NCI-H146 (cell line): Measurements from ENCODE around the gene SPATA2.
"Not testable (repeated sequence)": the region's sequence is repeated elsewhere in the genome, so short reads cannot be mapped to it uniquely, and the experiment has no call there.

Experiments used
- DNase-seq: peaks from one replicate; lab custom pipeline; 2025; lab: John Stamatoyannopoulos, UW

The SPATA2 gene, protein sequence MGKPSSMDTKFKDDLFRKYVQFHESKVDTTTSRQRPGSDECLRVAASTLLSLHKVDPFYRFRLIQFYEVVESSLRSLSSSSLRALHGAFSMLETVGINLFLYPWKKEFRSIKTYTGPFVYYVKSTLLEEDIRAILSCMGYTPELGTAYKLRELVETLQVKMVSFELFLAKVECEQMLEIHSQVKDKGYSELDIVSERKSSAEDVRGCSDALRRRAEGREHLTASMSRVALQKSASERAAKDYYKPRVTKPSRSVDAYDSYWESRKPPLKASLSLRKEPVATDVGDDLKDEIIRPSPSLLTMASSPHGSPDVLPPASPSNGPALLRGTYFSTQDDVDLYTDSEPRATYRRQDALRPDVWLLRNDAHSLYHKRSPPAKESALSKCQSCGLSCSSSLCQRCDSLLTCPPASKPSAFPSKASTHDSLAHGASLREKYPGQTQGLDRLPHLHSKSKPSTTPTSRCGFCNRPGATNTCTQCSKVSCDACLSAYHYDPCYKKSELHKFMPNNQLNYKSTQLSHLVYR

DNA sequence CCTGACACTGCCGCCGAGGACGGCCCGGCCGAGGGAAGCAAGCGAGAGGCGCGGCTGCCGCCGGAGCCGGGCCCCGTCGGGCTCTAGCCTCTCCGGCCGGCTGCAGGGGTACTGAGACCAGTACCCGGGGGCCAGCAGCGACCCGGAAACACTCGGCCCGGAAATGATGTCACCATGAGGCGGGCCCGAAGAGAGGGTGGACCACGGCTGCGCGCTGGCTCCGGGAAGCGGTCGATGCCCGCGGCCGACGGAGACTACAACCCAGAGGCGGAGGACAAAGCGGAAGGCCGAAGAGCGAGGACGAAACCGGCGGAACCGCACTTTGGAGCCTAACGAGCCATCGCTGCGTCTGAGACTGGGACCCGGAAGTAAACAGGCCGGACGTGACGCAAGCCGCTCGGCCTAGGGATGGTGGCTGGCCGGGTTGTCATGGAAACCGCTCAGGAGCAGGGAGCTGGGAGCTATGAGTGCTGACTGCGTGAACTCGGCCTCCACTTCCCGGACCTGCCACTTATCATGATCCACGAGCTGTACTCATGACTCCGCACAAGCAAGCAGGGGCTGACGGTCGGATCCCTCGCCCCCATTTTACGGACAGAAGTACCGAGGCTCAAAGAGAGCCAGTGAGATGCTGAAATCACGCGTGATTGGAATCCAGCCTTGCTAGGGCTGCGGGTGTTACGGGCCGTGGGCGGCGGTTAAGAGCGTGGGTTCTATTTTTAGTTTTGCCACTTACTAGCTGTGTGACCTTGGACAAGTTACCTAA lies at the start of gene SPATA2:
Gene SPATA2 (minus strand): TSS at position 150 of the 766 bp plus-strand sequence. CDS start 7,039 bp downstream, outside the sequence.
- DNase-seq: peak; percentile 98

- DNase-seq: no peak
These were observed 46.1 kb upstream of the SPATA2 start for GRCh38 chr20:49961413-49961812.

GRCh38 chr20:49957089-49957938 lies 42.0 kb upstream of the SPATA2 start:
- DNase-seq: not testable (repeated sequence)

DNA sequence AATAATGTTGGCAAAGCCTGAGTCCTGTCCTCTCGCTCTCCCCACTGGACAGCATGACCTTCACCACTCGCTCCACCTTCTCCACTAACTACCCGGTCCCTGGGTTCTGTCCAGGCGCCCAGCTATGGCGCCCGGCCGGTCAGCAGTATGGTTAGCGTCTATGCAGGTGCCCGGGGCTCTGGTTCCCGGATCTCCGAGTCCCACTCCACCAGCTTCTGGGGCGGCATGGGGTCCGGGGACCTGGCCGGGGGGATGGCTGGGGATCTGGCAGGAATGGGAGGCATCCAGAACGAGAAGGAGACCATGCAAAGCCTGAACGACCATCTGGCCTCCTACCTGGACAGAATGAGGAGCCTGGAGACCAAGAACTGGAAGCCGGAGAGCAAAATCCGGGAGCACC lies 41.4 kb upstream of the SPATA2 start:
- no peak for DNase-seq

GRCh38 chr20:49955830-49956396 lies 40.6 kb upstream of the SPATA2 start:
- not testable (repeated sequence) for DNase-seq

DNA sequence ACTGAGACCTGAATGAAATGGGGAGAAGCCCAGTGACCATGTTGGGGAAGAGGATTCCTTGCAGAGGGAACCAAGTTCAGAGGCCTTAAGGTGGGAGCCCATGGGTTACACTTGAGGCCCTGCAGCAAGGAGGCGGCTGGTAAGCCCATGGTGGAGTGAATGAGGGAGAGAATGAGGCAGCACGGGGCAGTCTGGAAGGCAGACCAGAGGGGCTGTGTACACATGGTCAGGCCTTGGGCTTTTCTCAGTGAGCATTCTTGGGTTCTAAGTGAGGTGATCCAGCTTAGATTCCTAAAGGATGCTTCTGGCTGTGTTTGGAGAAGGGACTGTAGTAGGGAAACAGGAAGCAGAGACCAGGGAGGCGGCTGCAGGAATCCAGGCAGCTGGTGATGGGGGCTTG lies 39.8 kb upstream of the SPATA2 start:
- DNase-seq: no peak

DNA sequence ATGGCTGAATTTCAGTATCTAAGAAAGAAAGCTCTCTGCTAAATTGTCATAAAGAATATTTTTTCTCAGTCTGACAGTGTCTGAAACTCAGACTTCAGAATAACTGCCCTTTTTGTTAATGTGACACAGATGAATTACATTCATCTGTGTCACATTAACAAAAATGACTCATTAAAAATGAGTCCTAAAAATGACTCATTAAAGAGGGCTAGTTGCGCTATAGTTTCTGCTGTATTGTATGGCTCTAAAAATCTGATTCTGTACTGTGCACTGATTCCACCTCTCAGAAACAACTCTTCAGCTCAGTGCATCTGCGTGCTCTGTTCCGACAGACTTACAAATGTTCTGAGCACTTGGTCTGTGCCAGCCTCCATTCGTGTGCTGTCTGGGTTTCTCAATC lies 35.8 kb upstream of the SPATA2 start:
- DNase-seq: no peak

DNA sequence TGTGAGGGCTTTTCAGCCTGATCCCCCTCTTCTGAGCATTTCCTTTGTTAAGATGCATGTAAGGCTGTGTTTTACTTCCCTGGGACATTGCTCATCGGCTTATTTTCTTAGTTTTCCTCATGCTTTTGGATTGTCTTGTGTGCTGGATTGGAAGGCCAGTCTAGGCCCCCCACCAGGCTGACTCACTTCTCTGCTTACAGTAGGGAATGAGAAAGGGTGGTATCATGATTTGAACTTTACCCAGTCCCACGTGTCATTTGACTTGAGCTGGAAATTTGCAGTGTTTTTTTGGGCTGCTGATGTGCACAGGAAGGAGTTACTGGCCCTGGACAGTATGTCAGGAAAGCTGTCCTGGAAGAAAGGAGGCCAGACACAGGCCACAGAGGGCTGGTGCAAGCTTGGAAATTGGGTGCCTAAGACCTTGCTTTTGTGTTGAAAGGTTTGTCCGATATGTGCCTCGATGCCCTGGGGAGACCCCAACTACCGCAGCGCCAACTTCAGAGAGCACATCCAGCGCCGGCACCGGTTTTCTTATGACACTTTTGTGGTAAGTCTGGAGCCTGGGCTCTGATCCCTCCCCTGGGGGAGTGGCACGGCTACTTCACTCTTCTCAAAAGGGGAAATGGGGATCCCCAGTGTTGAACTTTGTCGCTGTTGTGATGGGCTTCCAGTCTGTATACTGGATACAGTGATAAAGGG lies 33.6 kb upstream of the SPATA2 start:
- DNase-seq: no peak

- no peak for DNase-seq
These were observed 32.8 kb upstream of the SPATA2 start for GRCh38 chr20:49948178-49948577.

DNA sequence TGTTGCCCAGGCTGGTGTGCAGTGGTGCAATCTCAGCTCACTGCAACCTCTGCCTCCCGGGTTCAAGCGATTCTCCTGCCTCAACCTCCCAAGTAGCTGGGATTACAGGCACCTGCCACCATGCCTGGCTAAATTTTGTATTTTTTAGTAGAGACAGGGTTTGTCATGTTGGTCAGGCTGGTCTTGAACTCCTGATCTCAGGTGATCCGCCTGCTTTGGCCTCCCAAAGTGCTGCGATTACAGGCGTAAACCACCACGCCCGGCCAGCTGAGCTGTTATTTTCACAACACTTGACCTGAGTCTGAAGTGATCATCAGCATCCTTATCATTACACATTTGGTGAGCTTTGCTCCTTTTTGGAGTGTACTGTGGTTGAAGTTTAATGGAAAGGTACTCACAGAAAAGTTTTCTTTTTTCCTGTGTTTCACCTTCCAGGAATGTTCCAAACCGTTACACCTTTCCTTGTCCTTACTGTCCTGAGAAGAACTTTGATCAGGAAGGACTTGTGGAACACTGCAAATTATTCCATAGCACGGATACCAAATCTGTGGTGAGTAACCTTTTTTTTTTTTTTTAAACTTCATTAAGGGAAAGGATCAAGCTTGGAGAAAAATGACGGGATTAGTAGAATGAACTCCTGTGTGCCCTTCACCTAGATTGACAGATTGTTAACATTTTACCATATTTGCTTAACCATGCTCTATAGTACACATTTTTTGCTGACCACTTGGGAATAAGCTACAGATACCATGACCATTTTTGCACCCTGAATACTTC lies 30.6 kb upstream of the SPATA2 start:
- no peak for DNase-seq

- DNase-seq: no peak
These were observed 30.0 kb upstream of the SPATA2 start for GRCh38 chr20:49945306-49945700.

GRCh38 chr20:49942942-49943341 lies 27.6 kb upstream of the SPATA2 start:
- no peak for DNase-seq

GRCh38 chr20:49942303-49942702 lies 27.0 kb upstream of the SPATA2 start:
- DNase-seq: no peak

DNA sequence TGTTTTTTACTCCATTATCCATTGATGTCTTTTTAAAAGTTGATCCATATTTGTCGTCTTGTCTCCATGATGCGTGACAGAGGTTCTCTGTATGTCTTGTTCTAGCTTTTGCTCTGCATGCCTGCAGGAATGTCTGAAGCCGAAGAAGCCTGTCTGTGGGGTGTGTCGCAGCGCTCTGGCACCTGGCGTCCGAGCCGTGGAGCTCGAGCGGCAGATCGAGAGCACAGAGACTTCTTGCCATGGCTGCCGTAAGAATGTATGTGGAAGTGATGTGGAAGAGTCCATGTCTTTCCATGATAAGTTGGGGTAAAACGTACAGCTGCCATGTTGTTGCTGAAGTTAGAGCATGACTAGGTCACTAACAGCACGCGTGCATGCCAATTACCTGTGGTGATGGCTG lies 26.1 kb upstream of the SPATA2 start:
- no peak for DNase-seq

DNA sequence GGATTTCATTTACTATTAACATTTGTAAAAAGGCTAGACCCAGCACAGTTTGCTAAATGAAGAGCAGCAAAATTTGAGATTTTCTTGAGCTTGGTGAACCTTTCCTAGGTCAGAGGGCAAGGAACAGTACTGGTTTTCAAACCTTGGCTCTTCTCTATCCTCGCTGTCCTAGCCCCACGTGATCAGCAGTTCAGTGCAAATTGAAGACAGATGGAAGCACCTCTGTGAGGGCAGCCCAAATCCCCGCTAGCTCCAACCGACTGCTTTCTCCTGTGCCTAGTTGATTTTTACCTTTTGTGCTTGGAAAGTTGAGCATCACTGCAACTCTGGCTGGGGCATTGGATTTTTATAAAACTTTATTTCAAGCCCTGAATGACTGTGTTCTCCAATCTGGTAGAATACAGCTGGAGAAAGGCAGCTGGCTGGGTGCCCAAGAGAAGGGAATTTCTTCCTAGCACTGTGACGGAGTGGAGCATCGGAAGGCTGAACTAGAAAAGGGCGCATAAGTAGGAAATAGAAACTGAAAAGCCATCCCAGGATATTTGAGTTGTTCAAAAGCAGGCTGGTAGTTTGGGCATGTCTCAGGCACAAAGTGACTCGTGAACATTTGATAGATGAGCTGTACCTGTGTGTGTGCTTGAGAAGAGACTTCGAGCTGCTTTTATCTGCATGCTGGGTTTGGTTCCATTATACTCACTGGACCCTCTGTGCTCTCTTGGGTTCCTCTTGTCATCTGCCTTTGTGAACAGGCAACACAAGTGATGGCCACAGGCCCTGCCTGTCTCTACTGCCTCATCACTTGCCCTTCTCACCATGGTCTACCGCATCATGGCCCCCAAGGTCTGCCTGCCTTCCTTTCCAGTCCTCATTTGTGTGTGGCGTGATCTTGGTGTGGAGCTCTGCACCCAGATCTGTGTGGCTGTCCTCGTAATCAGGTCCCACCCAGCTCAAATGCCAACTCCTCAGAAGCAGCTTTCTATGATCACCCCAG lies 23.1 kb upstream of the SPATA2 start:
- DNase-seq: no peak

DNA sequence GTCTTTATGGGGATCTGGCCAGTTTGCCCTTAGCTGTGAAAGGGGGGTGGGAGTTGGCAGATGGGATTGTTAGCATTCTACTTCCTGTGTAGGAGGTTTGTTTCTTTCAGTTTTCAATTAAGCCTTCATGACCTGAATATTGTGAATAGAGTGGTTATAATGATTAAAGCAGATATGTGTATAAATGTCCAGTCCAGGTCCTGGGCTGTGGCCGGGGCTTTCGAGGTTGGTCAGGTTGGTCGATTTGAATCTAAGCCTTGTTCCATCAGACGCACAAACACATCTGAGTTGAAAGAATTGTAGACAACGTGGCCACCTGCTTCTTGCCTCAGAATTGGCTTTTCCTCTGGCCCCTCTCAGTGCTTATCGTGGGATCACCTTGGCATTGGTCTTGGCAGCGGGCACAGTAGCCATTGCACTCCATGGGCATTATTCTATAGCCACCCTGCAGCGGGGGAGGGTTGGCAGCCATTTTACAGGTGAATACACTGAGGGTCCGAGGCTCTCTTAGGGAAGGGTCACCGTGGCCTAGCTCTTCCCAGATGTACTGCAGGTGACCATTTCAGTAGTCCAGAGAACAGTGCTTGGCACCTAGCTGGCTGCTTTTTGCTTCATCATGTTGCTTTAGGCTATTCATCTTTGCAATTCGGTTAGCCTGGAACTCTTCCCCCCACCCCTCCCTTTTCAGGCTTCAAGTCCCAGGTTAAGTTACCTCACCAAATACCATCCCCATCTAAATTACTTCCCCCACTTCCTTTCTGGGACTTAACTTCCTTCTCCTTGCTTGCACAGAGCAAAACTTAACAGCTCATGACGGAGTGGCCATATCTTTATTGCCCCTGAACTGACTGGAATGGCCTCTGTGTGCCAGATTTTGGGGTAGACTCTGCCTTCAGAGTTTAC lies 21.9 kb upstream of the SPATA2 start:
- no peak for DNase-seq

DNA sequence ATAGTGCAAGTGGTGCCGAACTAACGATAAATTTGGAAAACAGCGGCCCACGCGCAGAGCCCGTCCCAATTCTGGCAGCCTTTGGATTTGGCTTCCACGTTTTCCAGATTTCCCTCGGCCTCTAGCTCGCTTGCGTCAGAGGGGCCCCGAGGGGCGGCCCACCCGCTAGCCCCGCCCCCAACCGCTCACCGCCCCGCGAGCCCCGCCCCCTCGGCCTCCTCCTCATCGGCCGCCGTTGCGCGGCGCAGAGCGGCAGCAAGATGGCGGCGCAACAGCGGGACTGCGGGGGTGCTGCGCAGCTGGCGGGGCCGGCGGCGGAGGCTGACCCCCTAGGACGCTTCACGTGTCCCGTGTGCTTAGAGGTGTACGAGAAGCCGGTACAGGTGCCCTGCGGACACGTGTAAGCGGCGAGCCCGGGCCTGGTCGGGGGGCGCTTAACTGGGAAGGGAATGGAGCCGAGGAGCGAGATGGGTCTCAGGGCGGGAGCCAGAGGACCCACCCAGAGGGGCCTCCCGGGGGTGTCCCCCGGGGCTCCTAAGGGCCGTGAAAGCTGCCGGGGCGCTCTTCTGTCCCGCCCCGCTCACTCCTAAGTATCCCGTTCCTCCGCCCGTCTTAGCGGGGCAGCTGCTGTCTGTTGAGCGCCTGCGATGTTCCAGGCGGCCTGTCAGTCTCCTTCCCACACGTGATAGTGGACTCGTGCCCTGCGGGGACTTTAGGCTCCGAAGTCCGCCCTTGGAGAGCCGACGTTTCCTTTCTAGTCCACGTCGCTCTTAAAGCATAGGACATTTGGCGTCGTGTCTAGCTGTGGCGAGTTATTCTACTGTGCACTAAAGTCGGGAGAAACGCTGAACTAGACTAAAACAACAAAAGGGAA lies 21.1 kb upstream of the SPATA2 start, which contains the start of gene RNF114:
Gene RNF114 (plus strand): TSS at position 245 of the 874 bp plus-strand sequence. CDS start 16 bp downstream, at position 261.
- peak; percentile 94 for DNase-seq
